HEK293 (cell line): ENCODE results near the gene DGKH.

Experiments
- HOXA7 ChIP-seq: sonication (generic); formaldehyde crosslinking; IDR thresholded peaks from 2 replicates; pipeline ENCODE4 v1.8.1; 2022; ENCODE audit warnings: missing genetic modification reagents, borderline replicate concordance
- IKZF3 ChIP-seq: fragments of 450-650 bp; IDR thresholded peaks from 2 replicates; pipeline ENCODE4 v1.5.0; 2018; ENCODE audit warnings: missing biosample characterization, mild to moderate bottlenecking, missing genetic modification characterization, moderate library complexity
- ZNF148 ChIP-seq: fragments of 450-650 bp; formaldehyde crosslinking; IDR thresholded peaks from 2 replicates; pipeline ENCODE4 v1.5.0; 2017; ENCODE audit warnings: missing biosample characterization, missing genetic modification characterization, borderline replicate concordance
- ZNF175 ChIP-seq: fragments of 450-650 bp; formaldehyde crosslinking; IDR thresholded peaks from 2 replicates; pipeline ENCODE4 v1.5.1; 2016; ENCODE audit warnings: missing biosample characterization, missing genetic modification characterization
- ZNF184 ChIP-seq: fragments of 450-650 bp; IDR thresholded peaks from 2 replicates; pipeline ENCODE4 v1.5.1; 2018; ENCODE audit warnings: missing biosample characterization, mild to moderate bottlenecking, missing genetic modification characterization
- ZNF211 ChIP-seq: fragments of 450-650 bp; formaldehyde crosslinking; IDR thresholded peaks from 2 replicates; pipeline ENCODE4 v1.5.1; 2016; ENCODE audit warnings: low read depth, missing biosample characterization, missing genetic modification characterization
- ZNF350 ChIP-seq: fragments of 450-650 bp; formaldehyde crosslinking; IDR thresholded peaks from 2 replicates; pipeline ENCODE4 v1.5.0; 2017; ENCODE audit warnings: missing biosample characterization, mild to moderate bottlenecking, missing genetic modification characterization
- ZNF423 ChIP-seq: fragments of 450-650 bp; formaldehyde crosslinking; IDR thresholded peaks from 2 replicates; pipeline ENCODE4 v1.5.1; 2016; ENCODE audit warnings: missing biosample characterization, missing genetic modification characterization
- ZNF426 ChIP-seq: fragments of 450-650 bp; formaldehyde crosslinking; IDR thresholded peaks from 2 replicates; pipeline ENCODE4 v1.5.1; 2017; ENCODE audit warnings: missing biosample characterization, missing genetic modification characterization, mild to moderate bottlenecking, inconsistent platforms, moderate library complexity
- ZNF677 ChIP-seq: fragments of 450-650 bp; IDR thresholded peaks from 2 replicates; pipeline ENCODE4 v1.5.0; 2018; ENCODE audit warnings: missing biosample characterization, mild to moderate bottlenecking, missing genetic modification characterization, moderate library complexity
- TF ChIP-seq, protein P1 (sequence below): fragments of 450-650 bp; formaldehyde crosslinking; IDR thresholded peaks from 2 replicates; pipeline ENCODE4 v1.5.1; 2016; ENCODE audit warnings: missing biosample characterization, missing genetic modification characterization
- TF ChIP-seq, protein P2 (sequence below): fragments of 450-650 bp; formaldehyde crosslinking; IDR thresholded peaks from 2 replicates; pipeline ENCODE4 v1.5.1; 2016; ENCODE audit warnings: missing biosample characterization, missing genetic modification characterization

GRCh38 chr13:42271337-42272114, 223.1 kb downstream of the DGKH start:
- TF ChIP-seq ZNF184 (no peak), HOXA7 (CRISPR knock-in tag) (no peak), ZNF175 (tag by site-specific recombination) (no peak), IKZF3 (tag by site-specific recombination) (peak; percentile 96), ZNF426 (tag by site-specific recombination) (no peak), ZNF211 (tag by site-specific recombination) (no peak), ZNF423 (tag by site-specific recombination) (no peak), ZNF677 (no peak), ZNF148 (tag by site-specific recombination) (no peak), ZNF350 (tag by site-specific recombination) (no peak)
- TF ChIP-seq, protein P1, sequence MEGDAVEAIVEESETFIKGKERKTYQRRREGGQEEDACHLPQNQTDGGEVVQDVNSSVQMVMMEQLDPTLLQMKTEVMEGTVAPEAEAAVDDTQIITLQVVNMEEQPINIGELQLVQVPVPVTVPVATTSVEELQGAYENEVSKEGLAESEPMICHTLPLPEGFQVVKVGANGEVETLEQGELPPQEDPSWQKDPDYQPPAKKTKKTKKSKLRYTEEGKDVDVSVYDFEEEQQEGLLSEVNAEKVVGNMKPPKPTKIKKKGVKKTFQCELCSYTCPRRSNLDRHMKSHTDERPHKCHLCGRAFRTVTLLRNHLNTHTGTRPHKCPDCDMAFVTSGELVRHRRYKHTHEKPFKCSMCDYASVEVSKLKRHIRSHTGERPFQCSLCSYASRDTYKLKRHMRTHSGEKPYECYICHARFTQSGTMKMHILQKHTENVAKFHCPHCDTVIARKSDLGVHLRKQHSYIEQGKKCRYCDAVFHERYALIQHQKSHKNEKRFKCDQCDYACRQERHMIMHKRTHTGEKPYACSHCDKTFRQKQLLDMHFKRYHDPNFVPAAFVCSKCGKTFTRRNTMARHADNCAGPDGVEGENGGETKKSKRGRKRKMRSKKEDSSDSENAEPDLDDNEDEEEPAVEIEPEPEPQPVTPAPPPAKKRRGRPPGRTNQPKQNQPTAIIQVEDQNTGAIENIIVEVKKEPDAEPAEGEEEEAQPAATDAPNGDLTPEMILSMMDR = no peak
- TF ChIP-seq, protein P2, sequence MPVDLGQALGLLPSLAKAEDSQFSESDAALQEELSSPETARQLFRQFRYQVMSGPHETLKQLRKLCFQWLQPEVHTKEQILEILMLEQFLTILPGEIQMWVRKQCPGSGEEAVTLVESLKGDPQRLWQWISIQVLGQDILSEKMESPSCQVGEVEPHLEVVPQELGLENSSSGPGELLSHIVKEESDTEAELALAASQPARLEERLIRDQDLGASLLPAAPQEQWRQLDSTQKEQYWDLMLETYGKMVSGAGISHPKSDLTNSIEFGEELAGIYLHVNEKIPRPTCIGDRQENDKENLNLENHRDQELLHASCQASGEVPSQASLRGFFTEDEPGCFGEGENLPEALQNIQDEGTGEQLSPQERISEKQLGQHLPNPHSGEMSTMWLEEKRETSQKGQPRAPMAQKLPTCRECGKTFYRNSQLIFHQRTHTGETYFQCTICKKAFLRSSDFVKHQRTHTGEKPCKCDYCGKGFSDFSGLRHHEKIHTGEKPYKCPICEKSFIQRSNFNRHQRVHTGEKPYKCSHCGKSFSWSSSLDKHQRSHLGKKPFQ (tag by site-specific recombination) = no peak
